ENCODE results near the gene NUAK1.
"Not testable (repeated sequence)": the region's sequence is repeated elsewhere in the genome, so short reads cannot be mapped to it uniquely, and the experiment has no call there.

The NUAK1 gene

DNA sequence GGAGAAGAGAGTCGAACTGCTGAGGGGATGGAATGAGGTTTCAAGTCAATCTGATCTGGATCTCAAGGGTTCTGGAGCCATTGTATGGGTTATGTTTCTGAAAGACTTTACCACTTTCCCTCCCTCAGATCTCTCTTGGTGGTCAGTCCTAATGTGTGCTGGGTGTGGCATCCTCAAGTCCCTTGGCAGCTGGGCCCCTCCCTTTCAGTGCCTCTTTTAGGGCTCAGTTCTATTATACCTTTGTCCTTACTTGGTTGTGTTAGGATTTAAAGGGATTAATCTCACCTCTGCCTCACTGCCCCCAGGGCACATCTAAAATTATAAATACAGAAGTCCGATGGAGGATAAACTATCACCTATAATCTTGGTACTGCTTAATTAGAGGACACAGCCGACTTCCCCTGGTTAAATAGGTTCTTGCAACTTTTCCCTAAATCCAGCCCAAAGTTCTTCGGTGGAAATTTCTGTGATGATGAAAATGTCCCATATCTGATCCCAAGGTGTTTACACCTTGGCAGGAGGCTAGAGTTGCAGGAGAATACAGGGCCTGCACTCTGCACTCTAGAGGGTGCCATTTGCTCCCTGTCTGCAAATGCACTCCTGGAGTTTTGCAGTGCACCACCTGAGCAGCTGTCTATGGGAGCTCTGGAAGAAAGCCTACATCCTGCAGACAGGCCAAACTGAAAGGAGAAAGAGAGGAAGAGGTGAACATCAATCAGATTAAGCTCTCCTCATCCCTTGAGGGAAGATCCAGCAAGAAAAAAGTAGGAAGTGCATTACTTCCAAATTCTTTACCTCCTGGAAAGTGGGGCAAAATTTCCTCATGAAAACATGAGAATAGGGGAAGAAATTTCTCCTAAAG is 106.8 kb downstream of the NUAK1 start:
- DNase-seq (ENCODE audit: low read depth), result no peak

DNA sequence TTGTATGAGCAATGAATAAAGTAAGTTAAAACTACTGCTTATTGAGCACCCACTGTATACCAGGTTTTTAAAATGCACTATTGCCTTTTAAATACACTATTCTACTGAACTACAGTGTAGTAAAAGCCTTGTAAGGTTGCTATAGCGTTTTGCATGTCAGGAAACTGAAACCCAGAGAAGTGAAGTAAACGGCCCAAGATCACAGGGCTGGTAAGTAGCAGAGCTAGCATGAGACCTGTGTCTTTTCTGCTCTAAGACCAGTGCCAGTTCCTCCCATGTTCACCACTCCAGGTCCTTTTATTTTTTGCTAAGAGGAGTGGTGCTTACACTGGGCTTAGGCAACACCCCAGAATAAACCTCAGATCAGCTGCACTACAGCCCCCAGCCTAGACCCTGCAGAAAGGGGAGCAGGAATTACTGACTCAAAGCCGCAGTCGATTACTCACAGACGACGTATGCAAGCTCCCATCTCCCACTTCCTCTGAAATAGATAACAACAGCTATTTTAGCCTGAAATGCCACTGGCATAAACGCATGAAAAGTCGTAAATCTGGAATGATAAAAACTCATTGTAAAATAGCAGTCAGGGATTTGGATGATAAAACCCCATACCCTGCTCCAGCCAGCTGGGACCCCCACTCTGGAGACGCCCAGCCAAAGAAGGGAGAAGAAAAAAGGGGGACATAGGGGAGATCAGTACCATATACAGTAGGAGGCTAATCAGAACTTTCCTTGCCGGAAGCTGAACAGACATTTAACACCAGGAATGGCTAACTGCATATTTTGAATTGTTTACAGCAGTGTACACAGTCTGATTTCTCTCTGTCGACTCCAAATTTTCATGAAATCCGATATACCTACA is 108.3 kb downstream of the NUAK1 start:
- peak; percentile 51 for DNase-seq (ENCODE audit: low read depth)

GRCh38 chr12:106029532-106029931 is 109.2 kb downstream of the NUAK1 start:
- no peak for DNase-seq (ENCODE audit: low read depth)

DNA sequence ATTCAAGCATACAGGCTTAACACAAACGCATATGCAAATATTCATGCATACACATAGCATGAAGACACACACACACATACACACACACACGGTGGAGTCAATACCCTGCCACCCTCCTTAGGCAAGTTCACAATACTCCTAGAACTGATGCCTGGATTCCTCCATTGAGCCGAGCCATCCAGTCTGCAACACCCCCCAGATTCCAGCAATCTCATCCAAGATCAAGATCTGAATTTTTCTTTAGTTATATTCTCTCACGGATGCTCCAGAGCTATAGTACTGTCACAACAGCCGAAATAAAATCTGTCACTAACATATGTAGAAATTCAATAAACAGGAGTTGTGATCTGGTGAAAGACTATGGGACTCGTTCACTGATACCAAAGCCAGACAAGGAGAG is 110.8 kb downstream of the NUAK1 start:
- no peak for DNase-seq (ENCODE audit: low read depth)

DNA sequence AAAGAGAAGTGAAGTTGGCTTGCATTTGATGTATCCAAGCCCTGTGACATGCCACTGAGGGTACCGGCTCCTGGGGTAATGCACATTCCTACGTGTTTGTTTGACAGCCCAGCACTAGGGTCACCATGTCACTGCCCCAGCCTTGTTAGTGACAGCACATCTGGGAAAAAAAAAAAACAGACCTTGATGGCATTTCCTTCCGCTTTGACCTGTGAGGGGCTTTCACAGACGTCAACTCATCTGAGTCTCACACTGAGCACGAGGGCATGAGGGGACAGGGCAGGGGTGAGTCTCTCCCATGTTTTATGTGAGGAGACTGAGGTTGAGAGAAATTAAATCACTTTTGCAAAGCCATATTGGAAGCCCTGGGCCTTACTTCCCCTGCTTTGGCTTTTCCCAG is 111.5 kb downstream of the NUAK1 start:
- no peak for DNase-seq (ENCODE audit: low read depth)

- DNase-seq (ENCODE audit: low read depth), result no peak
Measured at GRCh38 chr12:106025129-106025528, 113.6 kb downstream of the NUAK1 start.

GRCh38 chr12:106023039-106023438 is 115.7 kb downstream of the NUAK1 start:
- no peak for DNase-seq (ENCODE audit: low read depth)

GRCh38 chr12:106022568-106023012 is 116.2 kb downstream of the NUAK1 start:
- DNase-seq (ENCODE audit: low read depth), result no peak

DNA sequence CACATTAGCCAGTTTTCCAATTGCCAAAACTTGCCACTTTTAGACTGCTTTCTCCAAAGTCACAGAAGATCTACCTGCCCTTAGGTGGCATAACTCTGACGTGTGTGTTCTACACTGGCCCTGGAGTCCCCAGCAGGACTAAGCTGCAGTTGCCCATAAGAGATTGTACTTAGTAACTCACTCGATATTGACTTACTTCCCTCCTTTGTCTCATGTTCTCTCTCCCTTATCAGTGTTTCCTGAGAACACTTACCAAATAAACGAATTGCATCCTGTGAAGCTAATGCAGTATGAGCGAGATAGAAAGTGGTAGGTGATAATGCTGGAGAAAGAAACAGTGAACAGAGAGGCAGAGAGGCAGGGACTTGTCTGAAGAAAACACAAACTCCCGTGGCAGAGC is 117.2 kb downstream of the NUAK1 start:
- DNase-seq (ENCODE audit: low read depth), result no peak

GRCh38 chr12:106020736-106021135 is 118.0 kb downstream of the NUAK1 start:
- DNase-seq (ENCODE audit: low read depth), result no peak

- no peak for DNase-seq (ENCODE audit: low read depth)
Measured at GRCh38 chr12:106019144-106019543, 119.6 kb downstream of the NUAK1 start.

- DNase-seq (ENCODE audit: low read depth), result no peak
Measured at GRCh38 chr12:106018286-106018685, 120.5 kb downstream of the NUAK1 start.

DNA sequence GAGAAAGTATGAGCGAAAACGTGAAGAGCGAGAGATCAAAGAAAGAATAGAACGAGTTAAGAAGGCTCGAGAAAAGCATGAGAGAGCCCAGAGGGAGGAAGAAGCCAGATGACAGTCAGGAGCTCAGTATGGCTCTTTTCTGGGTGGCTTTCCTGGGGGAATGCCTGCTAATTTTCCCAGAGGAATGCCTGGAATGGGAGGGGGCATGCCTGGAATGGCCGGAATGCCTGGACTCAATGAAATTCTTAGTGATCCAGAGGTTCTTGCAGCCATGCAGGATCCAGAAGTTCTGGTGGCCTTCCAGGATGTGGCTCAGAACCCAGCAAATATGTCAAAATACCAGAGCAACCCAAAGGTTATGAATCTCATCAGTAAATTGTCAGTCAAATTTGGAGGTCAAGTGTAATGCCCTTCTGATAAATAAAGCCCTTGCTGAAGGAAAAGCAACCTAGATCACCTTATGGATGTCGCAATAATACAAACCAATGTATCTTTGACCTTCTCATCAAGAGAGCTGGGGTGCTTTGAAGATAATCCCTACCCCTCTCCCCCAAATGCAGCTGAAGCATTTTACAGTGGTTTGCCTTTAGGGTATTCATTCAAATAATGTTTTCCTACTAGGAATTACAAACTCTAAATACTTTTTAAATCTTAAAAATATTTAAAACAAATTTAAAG is 122.0 kb downstream of the NUAK1 start:
- not testable (repeated sequence) for DNase-seq (ENCODE audit: low read depth)

GRCh38 chr12:106015646-106016045 is 123.1 kb downstream of the NUAK1 start:
- DNase-seq (ENCODE audit: low read depth), result no peak

GRCh38 chr12:106013941-106014340 is 124.8 kb downstream of the NUAK1 start:
- DNase-seq (ENCODE audit: low read depth), result no peak
